ENCODE results near the gene EFCAB6. TPM values are rescaled to one million over a fixed set of nuclear protein-coding genes. Genes with fewer than 3 reads are reported as not detected.

EFCAB6 gene
- total and polyA plus RNA-seq, 9 of the 15 experiments (the other 6 are each of a cell fraction or from before 2014, with no cell fraction given), result 0.06 TPM; not detected in 8

DNA sequence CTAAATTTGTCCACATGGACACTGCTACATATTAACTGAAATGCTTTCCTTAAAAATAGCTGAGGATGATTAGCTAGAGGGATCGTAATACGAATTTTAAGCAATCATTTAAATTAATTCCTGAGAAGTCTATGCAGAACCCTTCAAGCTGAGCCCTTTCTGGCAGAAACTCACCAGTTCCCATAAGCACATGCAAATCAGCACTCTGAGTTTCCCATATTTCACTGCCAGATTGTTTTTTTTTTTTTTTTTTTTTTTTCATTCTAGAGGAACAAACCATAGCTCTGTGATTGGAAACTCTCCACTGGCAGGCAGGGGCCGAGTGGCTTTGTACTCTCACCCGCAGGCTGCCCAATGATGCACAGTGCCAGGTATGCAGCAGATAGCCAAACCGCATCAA lies 145.6 kb downstream of the EFCAB6 start (continued):
- TF ChIP-seq UBTF (IDR thresholded peaks at IDR 0.05; ENCODE audit: borderline replicate concordance in 1 of 2, low read depth in 2 of 2, low read length in 2 of 2) (no peak), DEAF1 (CRISPR knock-in tag; IDR thresholded peaks at IDR 0.05) (no peak), ARNT (IDR thresholded peaks at IDR 0.05) (no peak)

DNA sequence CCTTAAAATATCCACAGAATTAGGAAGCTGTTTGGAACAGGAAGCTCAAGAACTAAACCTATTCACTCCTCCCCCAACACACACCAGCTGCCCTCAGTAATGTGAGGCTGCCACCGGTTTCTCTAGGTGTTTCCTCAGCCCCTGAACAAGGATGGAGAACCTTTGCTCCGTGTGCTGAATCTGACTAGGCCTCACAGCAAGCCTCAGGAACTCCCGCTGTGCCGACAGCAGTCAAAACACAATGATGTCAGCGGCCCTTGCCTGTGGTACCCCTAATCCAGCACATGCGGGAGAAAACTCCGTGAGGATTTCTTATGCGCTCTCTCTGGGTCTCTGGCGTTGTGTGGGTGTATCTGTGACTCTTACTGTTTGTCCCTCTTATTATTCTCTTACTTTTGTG lies 153.3 kb downstream of the EFCAB6 start:
- H4K20me1 ChIP-seq (replicated peaks; ENCODE audit: control insufficient read depth, insufficient read depth, low read length), result no peaks in the 10 kb centered on the region
- no peaks in the 10 kb centered on the region; a peak in 1 of 5 replicates for H3K27me3 ChIP-seq (ENCODE audit: control insufficient read depth in 2 of 2, insufficient read depth in 2 of 2, low read length in 2 of 2)
- no peak for DNase-seq (ENCODE audit: extremely low read depth in 1 of 4, low spot score in 3 of 4)
- no peak overlapping the region for H3K9ac ChIP-seq (ENCODE audit: insufficient read depth in 1 of 2, low read depth in 2 of 2, low read length in 2 of 2)
- no peak overlapping the region for H3K27ac ChIP-seq (ENCODE audit: extremely low read depth, low read depth, low read length)
- no peaks in the 10 kb centered on the region for H3K4me1 ChIP-seq (replicated peaks in 1 of 2; ENCODE audit: control insufficient read depth in 2 of 2, insufficient read depth in 2 of 2, low read length in 2 of 2)
- H3K9me1 ChIP-seq (ENCODE audit: control insufficient read depth, insufficient read depth, low read length), result no peaks in the 10 kb centered on the region
- H3K4me2 ChIP-seq (ENCODE audit: insufficient read depth, low read length), result no peak overlapping the region
- WGBS (ENCODE audit: insufficient coverage, low coverage, missing lambda C conversion rate), result 2% methylated on average over 8 of the region's 9 CpGs
- ATAC-seq, result no peak
- no peaks in the 10 kb centered on the region for H3K79me2 ChIP-seq (ENCODE audit: control insufficient read depth, insufficient read depth, low read length)
- H3K36me3 ChIP-seq (ENCODE audit: control insufficient read depth, insufficient read depth, low read length), result no peaks in the 10 kb centered on the region
- POLR2A ChIA-PET, result interaction anchor here (0.6 to 1.1 kb wide), 3 partner anchors 14 to 1219 kb away, joined by 3 to 5 read pairs (median 3); no protein-coding TSS in a partner anchor
- no TSS peak for BruUV-seq (replicated peaks)
- in situ Hi-C loops (cut with MboI), result no loop called here
- no peak for FAIRE-seq
- CTCF ChIA-PET (ENCODE audit: low intra/inter-chr PET ratio), result no interaction called here
- H3K9me3 ChIP-seq (replicated peaks; ENCODE audit: control insufficient read depth, insufficient read depth, low read depth, low read length), result no peaks in the 10 kb centered on the region
- no peak overlapping the region for H2AFZ ChIP-seq (ENCODE audit: low read depth, low read length)
- H3K4me3 ChIP-seq, result no peak overlapping the region
- intact Hi-C loops (cut with micrococcal nuclease), result no loop called here
- TF ChIP-seq COPS2 (conservative IDR thresholded peaks at IDR 0.05) (no peak), ZFPM2 (CRISPR knock-in tag; IDR thresholded peaks at IDR 0.05) (no peak), HMGXB4 (CRISPR knock-in tag; IDR thresholded peaks at IDR 0.05) (no peak), SMARCC2 (IDR thresholded peaks at IDR 0.05; ENCODE audit: low read depth) (no peak), ZNF24 (IDR thresholded peaks at IDR 0.05) (no peak), NCOA4 (IDR thresholded peaks at IDR 0.05; ENCODE audit: partially characterized antibody) (no peak), FOXM1 (IDR thresholded peaks at IDR 0.05; ENCODE audit: low read depth) (no peak), FOXM1 (CRISPR knock-in tag; IDR thresholded peaks at IDR 0.05; ENCODE audit: low read depth) (no peak), VEZF1 (CRISPR knock-in tag; IDR thresholded peaks at IDR 0.05) (no peak), DACH1 (IDR thresholded peaks at IDR 0.05; ENCODE audit: partially characterized antibody) (no peak)
- TF ChIP-seq, protein P1, sequence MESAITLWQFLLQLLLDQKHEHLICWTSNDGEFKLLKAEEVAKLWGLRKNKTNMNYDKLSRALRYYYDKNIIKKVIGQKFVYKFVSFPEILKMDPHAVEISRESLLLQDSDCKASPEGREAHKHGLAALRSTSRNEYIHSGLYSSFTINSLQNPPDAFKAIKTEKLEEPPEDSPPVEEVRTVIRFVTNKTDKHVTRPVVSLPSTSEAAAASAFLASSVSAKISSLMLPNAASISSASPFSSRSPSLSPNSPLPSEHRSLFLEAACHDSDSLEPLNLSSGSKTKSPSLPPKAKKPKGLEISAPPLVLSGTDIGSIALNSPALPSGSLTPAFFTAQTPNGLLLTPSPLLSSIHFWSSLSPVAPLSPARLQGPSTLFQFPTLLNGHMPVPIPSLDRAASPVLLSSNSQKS (CRISPR knock-in tag; IDR thresholded peaks at IDR 0.05), result no peak

All from K562 (cell line).